NCI-H2196 treated with DMSO at 0.1 percent for 48 hours (cell line): Measurements from ENCODE around the gene SLIT3.
"Not testable (repeated sequence)": the region's sequence is repeated elsewhere in the genome, so short reads cannot be mapped to it uniquely, and the experiment has no call there.

ENCODE experiments used
- DNase-seq: peaks from one replicate; lab custom pipeline; 2025; ENCODE audit not compliant: unreplicated experiment; lab: John Stamatoyannopoulos, UW

Gene SLIT3

GRCh38 chr5:168756453-168757391, 544.2 kb downstream of the SLIT3 start:
- DNase-seq: no peak

- no peak for DNase-seq
Observed at GRCh38 chr5:168755548-168756093, 545.3 kb downstream of the SLIT3 start.

- no peak for DNase-seq
Observed at GRCh38 chr5:168753691-168754254, 547.2 kb downstream of the SLIT3 start.

GRCh38 chr5:168752416-168753190, 548.3 kb downstream of the SLIT3 start:
- DNase-seq: no peak

GRCh38 chr5:168752012-168752411, 548.9 kb downstream of the SLIT3 start:
- DNase-seq: no peak

GRCh38 chr5:168750926-168751325, 550.0 kb downstream of the SLIT3 start:
- DNase-seq: no peak

- no peak for DNase-seq
Observed at GRCh38 chr5:168749391-168750100, 551.4 kb downstream of the SLIT3 start.

GRCh38 chr5:168747987-168748777, 552.8 kb downstream of the SLIT3 start:
- DNase-seq: no peak

GRCh38 chr5:168746893-168747640, 553.9 kb downstream of the SLIT3 start:
- DNase-seq: no peak

GRCh38 chr5:168746126-168746892, 554.6 kb downstream of the SLIT3 start:
- DNase-seq: not testable (repeated sequence)

- DNase-seq: no peak
Observed at GRCh38 chr5:168743617-168744016, 557.3 kb downstream of the SLIT3 start.

GRCh38 chr5:168742311-168742710, 558.6 kb downstream of the SLIT3 start:
- not testable (repeated sequence) for DNase-seq

GRCh38 chr5:168740811-168741213, 560.1 kb downstream of the SLIT3 start:
- no peak for DNase-seq

GRCh38 chr5:168740092-168740800, 560.7 kb downstream of the SLIT3 start:
- no peak for DNase-seq

GRCh38 chr5:168737066-168737465, 563.9 kb downstream of the SLIT3 start:
- DNase-seq: no peak

- DNase-seq: no peak
Observed at GRCh38 chr5:168736281-168736831, 564.6 kb downstream of the SLIT3 start.

- no peak for DNase-seq
Observed at GRCh38 chr5:168734620-168735300, 566.2 kb downstream of the SLIT3 start.
